K562 (cell line): ENCODE data around the gene TEX54. TPM values are rescaled to one million over a fixed set of nuclear protein-coding genes. Genes with fewer than 3 reads are reported as not detected.

ENCODE experiments used
- HEY1 ChIP-seq: fragments of 250-450 bp; sonication (Bioruptor Pico); IDR thresholded peaks from 2 replicates; pipeline ENCODE4 v1.5.0; 2020; ENCODE audit warnings: mild to moderate bottlenecking, moderate library complexity, borderline replicate concordance
- KLF10 ChIP-seq: fragments of 250-450 bp; sonication (Bioruptor Pico); IDR thresholded peaks from 2 replicates; pipeline ENCODE4 v1.6.1; 2021; ENCODE audit warnings: matching md5 sums
- KLF16 ChIP-seq: IDR thresholded peaks from 2 replicates; pipeline ENCODE4 v1.6.1; 2016; ENCODE audit warnings: antibody characterized with exemption
- NR2C2 ChIP-seq, 2 experiments: fragments of 200-800 bp in 1 of 2; sonication (Bioruptor generic) in 1 of 2; sonication (generic) in 1 of 2; formaldehyde crosslinking in 1 of 2; IDR thresholded peaks; 2 replicates each; pipeline versions ENCODE4 v1.6.1 to v1.8.0; 2016 to 2022; ENCODE audit warnings: mild to moderate bottlenecking in 1 of 2, missing compliant biosample characterization in 1 of 2, missing genetic modification characterization in 1 of 2, missing genetic modification reagents in 1 of 2
- PHTF2 ChIP-seq: fragments of 250-450 bp; sonication (Bioruptor Pico); IDR thresholded peaks from 2 replicates; pipeline ENCODE4 v1.5.0; 2021; ENCODE audit warnings: mild to moderate bottlenecking
- ZC3H11A ChIP-seq: IDR thresholded peaks from 2 replicates; pipeline ENCODE4 v1.6.1; 2012; ENCODE audit warnings: low read depth, low read length, improper control_type of control experiment
- ZZZ3 ChIP-seq: fragments of 450-650 bp; IDR thresholded peaks from 2 replicates; pipeline ENCODE4 v1.6.1; 2016; ENCODE audit warnings: antibody characterized with exemption, mild to moderate bottlenecking, moderate library complexity
- polyA plus RNA-seq, 8 experiments: library from polyadenylated mRNA; depleted of rRNA in 4 of 8; stranded (reverse) in 5 of 8; unstranded in 3 of 8; fragments of >200 nt; fragmentation: Nextera tagmentation in 2 of 8; fragmentation: Illumina TruSeq in 1 of 8; extraction: Ambion mirVana in 2 of 8; extraction: Trizol in 1 of 8; gene quantifications; 2 replicates each; pipeline versions ENCODE4 v1.2.1 to v1.2.3, GENCODE V29; 2011 to 2014; ENCODE audit warnings: inconsistent platforms in 1 of 8, missing spikeins in 1 of 8
- total RNA-seq, 7 experiments: library from RNA; depleted of rRNA in 6 of 7; stranded (reverse); fragments of >200 nt in 6 of 7; fragmentation: Illumina TruSeq in 2 of 7; extraction: Trizol in 2 of 7; gene quantifications; 2 replicates each; pipeline versions ENCODE4 v1.2.1 to v1.2.3, GENCODE V29; 2011 to 2021; ENCODE audit warnings: low replicate concordance in 1 of 7
- TF ChIP-seq, protein P1 (sequence below): fragments of 450-650 bp; IDR thresholded peaks from 2 replicates; pipeline ENCODE4 v1.6.1; 2016; ENCODE audit warnings: borderline replicate concordance
- TF ChIP-seq, protein P2 (sequence below): sonication (generic); formaldehyde crosslinking; IDR thresholded peaks from 2 replicates; pipeline ENCODE4 v1.8.0; 2023; ENCODE audit warnings: missing genetic modification reagents, mild to moderate bottlenecking, borderline replicate concordance
- TF ChIP-seq, protein P3 (sequence below), 2 experiments: fragments of 450-650 bp in 1 of 2; sonication (generic) in 1 of 2; formaldehyde crosslinking in 1 of 2; IDR thresholded peaks in 1 of 2; conservative IDR thresholded peaks in 1 of 2; 2 replicates each; pipeline versions ENCODE4 v1.6.1 to v1.8.1; 2016 to 2023; ENCODE audit warnings: mild to moderate bottlenecking in 2 of 2, moderate library complexity in 2 of 2, inconsistent platforms in 1 of 2, missing genetic modification reagents in 1 of 2
- TF ChIP-seq, protein P4 (sequence below): fragments of 450-650 bp; IDR thresholded peaks from 2 replicates; pipeline ENCODE4 v1.7.0; 2016; ENCODE audit warnings: borderline replicate concordance
- TF ChIP-seq, protein P5 (sequence below): fragments of 250-450 bp; sonication (Bioruptor Pico); IDR thresholded peaks from 2 replicates; pipeline ENCODE4 v1.8.0; 2022; ENCODE audit warnings: inconsistent platforms, mild to moderate bottlenecking, moderate library complexity, borderline replicate concordance

The TEX54 gene
- total and polyA plus RNA-seq, 9 of the 15 experiments (the other 6 are each of a cell fraction or from before 2014, with no cell fraction given): not detected

DNA sequence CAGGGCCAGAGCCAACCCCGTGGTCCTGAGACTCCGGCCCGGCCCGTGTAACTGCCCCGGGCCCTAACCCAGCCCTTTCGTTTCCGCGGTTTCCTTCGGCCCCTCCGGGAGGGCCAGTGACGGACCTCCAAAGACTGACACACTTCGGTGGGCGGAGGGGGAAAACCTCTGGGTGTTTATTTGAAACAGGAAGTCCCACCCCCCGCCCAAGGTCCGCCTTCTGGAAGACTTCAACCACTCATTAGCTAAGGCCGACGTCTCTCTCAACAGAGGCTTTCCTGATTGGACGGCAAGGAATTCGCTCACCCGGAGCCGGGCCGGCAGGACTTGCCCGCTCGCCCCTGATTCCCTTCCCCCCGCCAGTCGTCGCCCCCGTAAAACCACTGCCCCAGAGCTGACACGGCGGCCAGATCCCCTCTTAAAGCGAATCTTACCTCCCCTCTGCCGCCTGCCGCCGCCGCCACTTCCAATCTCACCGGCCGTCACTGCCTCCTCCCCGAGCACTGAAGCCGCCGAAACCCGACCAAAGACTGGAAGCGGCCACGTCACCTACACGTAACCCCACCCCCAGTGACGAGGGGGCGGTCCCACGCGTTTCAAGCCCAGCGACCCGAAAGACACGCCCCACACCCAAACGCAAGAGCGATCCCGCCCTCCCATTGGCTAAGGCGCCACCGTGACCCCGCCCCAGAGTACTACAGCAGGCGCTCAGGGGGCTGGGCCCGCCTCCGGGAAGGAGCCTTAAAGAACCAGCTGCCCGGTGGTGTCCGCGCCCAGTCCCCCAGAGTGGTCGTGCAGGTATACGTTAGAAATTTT is 913 bp downstream of the TEX54 start, which contains the start of gene STX5 (continued):
- TF ChIP-seq, protein P1, sequence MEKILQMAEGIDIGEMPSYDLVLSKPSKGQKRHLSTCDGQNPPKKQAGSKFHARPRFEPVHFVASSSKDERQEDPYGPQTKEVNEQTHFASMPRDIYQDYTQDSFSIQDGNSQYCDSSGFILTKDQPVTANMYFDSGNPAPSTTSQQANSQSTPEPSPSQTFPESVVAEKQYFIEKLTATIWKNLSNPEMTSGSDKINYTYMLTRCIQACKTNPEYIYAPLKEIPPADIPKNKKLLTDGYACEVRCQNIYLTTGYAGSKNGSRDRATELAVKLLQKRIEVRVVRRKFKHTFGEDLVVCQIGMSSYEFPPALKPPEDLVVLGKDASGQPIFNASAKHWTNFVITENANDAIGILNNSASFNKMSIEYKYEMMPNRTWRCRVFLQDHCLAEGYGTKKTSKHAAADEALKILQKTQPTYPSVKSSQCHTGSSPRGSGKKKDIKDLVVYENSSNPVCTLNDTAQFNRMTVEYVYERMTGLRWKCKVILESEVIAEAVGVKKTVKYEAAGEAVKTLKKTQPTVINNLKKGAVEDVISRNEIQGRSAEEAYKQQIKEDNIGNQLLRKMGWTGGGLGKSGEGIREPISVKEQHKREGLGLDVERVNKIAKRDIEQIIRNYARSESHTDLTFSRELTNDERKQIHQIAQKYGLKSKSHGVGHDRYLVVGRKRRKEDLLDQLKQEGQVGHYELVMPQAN: peak; percentile 62; the same call in 1 of the 2 replicates
- TF ChIP-seq, protein P2, sequence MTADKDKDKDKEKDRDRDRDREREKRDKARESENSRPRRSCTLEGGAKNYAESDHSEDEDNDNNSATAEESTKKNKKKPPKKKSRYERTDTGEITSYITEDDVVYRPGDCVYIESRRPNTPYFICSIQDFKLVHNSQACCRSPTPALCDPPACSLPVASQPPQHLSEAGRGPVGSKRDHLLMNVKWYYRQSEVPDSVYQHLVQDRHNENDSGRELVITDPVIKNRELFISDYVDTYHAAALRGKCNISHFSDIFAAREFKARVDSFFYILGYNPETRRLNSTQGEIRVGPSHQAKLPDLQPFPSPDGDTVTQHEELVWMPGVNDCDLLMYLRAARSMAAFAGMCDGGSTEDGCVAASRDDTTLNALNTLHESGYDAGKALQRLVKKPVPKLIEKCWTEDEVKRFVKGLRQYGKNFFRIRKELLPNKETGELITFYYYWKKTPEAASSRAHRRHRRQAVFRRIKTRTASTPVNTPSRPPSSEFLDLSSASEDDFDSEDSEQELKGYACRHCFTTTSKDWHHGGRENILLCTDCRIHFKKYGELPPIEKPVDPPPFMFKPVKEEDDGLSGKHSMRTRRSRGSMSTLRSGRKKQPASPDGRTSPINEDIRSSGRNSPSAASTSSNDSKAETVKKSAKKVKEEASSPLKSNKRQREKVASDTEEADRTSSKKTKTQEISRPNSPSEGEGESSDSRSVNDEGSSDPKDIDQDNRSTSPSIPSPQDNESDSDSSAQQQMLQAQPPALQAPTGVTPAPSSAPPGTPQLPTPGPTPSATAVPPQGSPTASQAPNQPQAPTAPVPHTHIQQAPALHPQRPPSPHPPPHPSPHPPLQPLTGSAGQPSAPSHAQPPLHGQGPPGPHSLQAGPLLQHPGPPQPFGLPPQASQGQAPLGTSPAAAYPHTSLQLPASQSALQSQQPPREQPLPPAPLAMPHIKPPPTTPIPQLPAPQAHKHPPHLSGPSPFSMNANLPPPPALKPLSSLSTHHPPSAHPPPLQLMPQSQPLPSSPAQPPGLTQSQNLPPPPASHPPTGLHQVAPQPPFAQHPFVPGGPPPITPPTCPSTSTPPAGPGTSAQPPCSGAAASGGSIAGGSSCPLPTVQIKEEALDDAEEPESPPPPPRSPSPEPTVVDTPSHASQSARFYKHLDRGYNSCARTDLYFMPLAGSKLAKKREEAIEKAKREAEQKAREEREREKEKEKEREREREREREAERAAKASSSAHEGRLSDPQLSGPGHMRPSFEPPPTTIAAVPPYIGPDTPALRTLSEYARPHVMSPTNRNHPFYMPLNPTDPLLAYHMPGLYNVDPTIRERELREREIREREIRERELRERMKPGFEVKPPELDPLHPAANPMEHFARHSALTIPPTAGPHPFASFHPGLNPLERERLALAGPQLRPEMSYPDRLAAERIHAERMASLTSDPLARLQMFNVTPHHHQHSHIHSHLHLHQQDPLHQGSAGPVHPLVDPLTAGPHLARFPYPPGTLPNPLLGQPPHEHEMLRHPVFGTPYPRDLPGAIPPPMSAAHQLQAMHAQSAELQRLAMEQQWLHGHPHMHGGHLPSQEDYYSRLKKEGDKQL (CRISPR knock-in tag): no peak
- TF ChIP-seq HEY1 (no peak), PHTF2 (no peak; the same call in 1 of the 2 replicates), KLF10 (CRISPR knock-in tag) (no peak), ZZZ3 (0 out of 2 replicates have a peak, but pooled peaks have one; percentile 43), ZC3H11A (no peak), KLF16 (no peak), NR2C2 (CRISPR knock-in tag; IDR thresholded peaks at IDR 0.05) (no peak), NR2C2 (tag; IDR thresholded peaks at IDR 0.05) (peak; percentile 70; the same call in 1 of the 2 replicates)
- TF ChIP-seq, protein P3, sequence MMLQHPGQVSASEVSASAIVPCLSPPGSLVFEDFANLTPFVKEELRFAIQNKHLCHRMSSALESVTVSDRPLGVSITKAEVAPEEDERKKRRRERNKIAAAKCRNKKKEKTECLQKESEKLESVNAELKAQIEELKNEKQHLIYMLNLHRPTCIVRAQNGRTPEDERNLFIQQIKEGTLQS (IDR thresholded peaks at IDR 0.05): peak; percentile 75
- TF ChIP-seq, protein P3 (CRISPR knock-in tag; conservative IDR thresholded peaks at IDR 0.05): no peak; the same call in 1 of the 2 replicates
- TF ChIP-seq, protein P4, sequence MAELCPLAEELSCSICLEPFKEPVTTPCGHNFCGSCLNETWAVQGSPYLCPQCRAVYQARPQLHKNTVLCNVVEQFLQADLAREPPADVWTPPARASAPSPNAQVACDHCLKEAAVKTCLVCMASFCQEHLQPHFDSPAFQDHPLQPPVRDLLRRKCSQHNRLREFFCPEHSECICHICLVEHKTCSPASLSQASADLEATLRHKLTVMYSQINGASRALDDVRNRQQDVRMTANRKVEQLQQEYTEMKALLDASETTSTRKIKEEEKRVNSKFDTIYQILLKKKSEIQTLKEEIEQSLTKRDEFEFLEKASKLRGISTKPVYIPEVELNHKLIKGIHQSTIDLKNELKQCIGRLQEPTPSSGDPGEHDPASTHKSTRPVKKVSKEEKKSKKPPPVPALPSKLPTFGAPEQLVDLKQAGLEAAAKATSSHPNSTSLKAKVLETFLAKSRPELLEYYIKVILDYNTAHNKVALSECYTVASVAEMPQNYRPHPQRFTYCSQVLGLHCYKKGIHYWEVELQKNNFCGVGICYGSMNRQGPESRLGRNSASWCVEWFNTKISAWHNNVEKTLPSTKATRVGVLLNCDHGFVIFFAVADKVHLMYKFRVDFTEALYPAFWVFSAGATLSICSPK: no peak
- TF ChIP-seq, protein P5, sequence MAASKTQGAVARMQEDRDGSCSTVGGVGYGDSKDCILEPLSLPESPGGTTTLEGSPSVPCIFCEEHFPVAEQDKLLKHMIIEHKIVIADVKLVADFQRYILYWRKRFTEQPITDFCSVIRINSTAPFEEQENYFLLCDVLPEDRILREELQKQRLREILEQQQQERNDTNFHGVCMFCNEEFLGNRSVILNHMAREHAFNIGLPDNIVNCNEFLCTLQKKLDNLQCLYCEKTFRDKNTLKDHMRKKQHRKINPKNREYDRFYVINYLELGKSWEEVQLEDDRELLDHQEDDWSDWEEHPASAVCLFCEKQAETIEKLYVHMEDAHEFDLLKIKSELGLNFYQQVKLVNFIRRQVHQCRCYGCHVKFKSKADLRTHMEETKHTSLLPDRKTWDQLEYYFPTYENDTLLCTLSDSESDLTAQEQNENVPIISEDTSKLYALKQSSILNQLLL: no peak
